AG04450 (cell line): Measurements from ENCODE around the gene ACY1. TPM values are rescaled to one million over a fixed set of nuclear protein-coding genes. Genes with fewer than 3 reads are reported as not detected.

Experiments
- CTCF ChIA-PET: fragments of 300-600, 350-600 bp; formaldehyde crosslinking; extraction: SDS; loops from one replicate; lab custom pipeline; 2022; ENCODE audit warnings: antibody characterized with exemption, inconsistent platforms; lab: Charles Lee
- POLR2A ChIA-PET: fragments of 350-600 bp; formaldehyde crosslinking; extraction: SDS; loops from one replicate; lab custom pipeline; 2021; ENCODE audit warnings: antibody characterized with exemption, inconsistent platforms; lab: Yijun Ruan, JAX
- DNase-seq: peaks from one replicate; pipeline ENCODE4 v3.0.0-alpha.2; 2011; ENCODE audit warnings: low read depth, low spot score
- H3K27ac ChIP-seq: one replicate; pipeline ENCODE4 v1.5.1; 2012; ENCODE audit warnings: low read depth, low read length, control low read depth
- H3K27me3 ChIP-seq: one replicate; pipeline ENCODE4 v1.6.0; 2012; ENCODE audit warnings: low read length; ENCODE audit not compliant: control insufficient read depth, insufficient read depth
- H3K4me3 ChIP-seq: 2 replicates; pipeline ENCODE4 v1.5.1; 2011; ENCODE audit warnings: mild to moderate bottlenecking, low read depth, low read length, control low read depth
- H3K9me3 ChIP-seq: 2 replicates; pipeline ENCODE4 v1.5.1; 2012; ENCODE audit warnings: low read length; ENCODE audit not compliant: control insufficient read depth, insufficient read depth
- CTCF ChIP-seq: IDR thresholded peaks from 2 replicates; pipeline ENCODE4 v1.5.1; 2011; ENCODE audit warnings: low read depth, low read length, control low read depth, inconsistent platforms
- polyA plus RNA-seq: library from polyadenylated mRNA; depleted of rRNA; stranded (reverse); fragments of >200 nt; gene quantifications from 2 replicates; pipeline ENCODE4 v1.2.3, GENCODE V29; 2011

ACY1 gene
- polyA plus RNA-seq, 1 experiment, result 20.4 TPM

GRCh38 chr3:52019352-52020080 lies 36.2 kb downstream of the ACY1 start:
- POLR2A ChIA-PET, result no interaction called here
- CTCF ChIA-PET, result no interaction called here
- H3K27ac ChIP-seq, result no peak overlapping the region
- no peak overlapping the region for H3K4me3 ChIP-seq
- DNase-seq, result no peak
- H3K27me3 ChIP-seq, result no peaks in the 10 kb centered on the region
- no peak for TF ChIP-seq CTCF
- no peaks in the 10 kb centered on the region; the same call in 1 of the 2 replicates for H3K9me3 ChIP-seq

GRCh38 chr3:52020796-52021195 lies 37.5 kb downstream of the ACY1 start:
- Histone ChIP-seq H3K27me3 (no peaks in the 10 kb centered on the region), H3K4me3 (no peak overlapping the region), H3K27ac (no peak overlapping the region), H3K9me3 (no peaks in the 10 kb centered on the region; the same call in 1 of the 2 replicates)
- ChIA-PET POLR2A (no interaction called here), CTCF (interaction anchor here (1.5 kb wide), 1 partner anchor 102 kb away, joined by 5 read pairs; no protein-coding TSS in a partner anchor)
- TF ChIP-seq CTCF, result no peak
- DNase-seq, result no peak

GRCh38 chr3:52021489-52022268 lies 38.3 kb downstream of the ACY1 start:
- no peak overlapping the region for H3K4me3 ChIP-seq
- ChIA-PET CTCF (interaction anchor here (1.4 to 1.5 kb wide), 3 partner anchors 17 to 101 kb away, joined by 3 to 5 read pairs (median 3); no protein-coding TSS in a partner anchor), POLR2A (interaction anchor here (1.1 to 1.5 kb wide), 2 partner anchors 26 to 35 kb away, joined by 3 to 4 read pairs; partner anchors contain the start of genes DUSP7 and RPL29)
- no peak overlapping the region for H3K27ac ChIP-seq
- H3K27me3 ChIP-seq, result no peaks in the 10 kb centered on the region
- TF ChIP-seq CTCF, result no peak
- DNase-seq, result no peak
- no peaks in the 10 kb centered on the region; the same call in 1 of the 2 replicates for H3K9me3 ChIP-seq

DNA sequence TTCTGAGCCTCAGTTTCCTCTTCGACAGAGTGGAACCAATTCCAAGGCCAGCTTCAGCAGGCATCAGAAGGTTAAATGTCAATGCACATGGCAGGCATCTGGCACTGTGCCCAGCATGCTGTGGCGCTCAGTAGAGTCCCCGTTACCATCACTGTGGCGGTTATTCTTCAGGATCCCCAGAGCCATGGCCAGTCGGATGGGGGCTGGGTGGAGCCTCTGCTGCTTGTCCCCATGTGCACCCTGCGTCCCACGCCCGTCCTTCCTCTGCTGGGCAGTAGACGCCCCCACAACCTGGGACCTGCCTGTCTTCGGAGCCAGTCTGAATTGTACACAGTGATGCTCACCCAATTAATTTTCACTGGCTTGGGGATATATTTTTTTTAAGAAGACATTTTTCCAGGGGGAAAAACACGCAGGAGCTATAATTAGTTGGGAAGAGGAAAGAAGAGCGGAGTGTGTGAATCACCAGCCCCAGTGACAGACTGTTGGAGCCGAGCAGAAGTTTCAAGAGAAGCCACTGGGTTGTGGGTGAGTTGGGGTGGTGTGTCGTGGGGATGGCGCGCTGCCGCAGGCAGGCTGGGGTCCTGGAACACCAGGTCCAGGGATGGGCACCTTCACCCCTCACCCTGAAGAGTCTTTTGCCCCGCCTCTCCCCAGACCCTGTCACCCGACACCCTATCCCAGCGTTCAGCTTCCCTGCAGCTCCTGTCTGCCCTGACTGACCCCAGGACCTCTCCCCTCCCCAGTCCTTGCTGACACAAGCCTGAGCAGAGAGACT lies 39.2 kb downstream of the ACY1 start:
- ChIA-PET POLR2A (interaction anchor here (1.1 to 1.5 kb wide), 2 partner anchors 27 to 34 kb away, joined by 3 to 4 read pairs; partner anchors contain the start of genes DUSP7 and RPL29), CTCF (interaction anchor here (1.4 to 1.5 kb wide), 3 partner anchors 18 to 101 kb away, joined by 3 to 5 read pairs (median 3); no protein-coding TSS in a partner anchor)
- TF ChIP-seq CTCF, result no peak
- no peak overlapping the region for H3K27ac ChIP-seq
- no peaks in the 10 kb centered on the region; the same call in 1 of the 2 replicates for H3K9me3 ChIP-seq
- no peak overlapping the region for H3K4me3 ChIP-seq
- H3K27me3 ChIP-seq, result no peaks in the 10 kb centered on the region
- no peak for DNase-seq
